Calu3 (cell line): ENCODE results near the gene MLX. TPM values are rescaled to one million over a fixed set of nuclear protein-coding genes. Genes with fewer than 3 reads are reported as not detected.
A peak's percentile ranks its signal among the peaks of the same experiment; 100 is the strongest.

ENCODE experiments used
- BruUV-seq: library from RNA; stranded (reverse); fragments of 400-500 nt; replicated peaks from 2 replicates; lab custom pipeline; 2021; lab: Mats Ljungman, UMichigan
- CTCF ChIA-PET: fragments of 300-600 bp; sonication (Branson Sonifier 250); formaldehyde crosslinking; loops from one replicate; lab custom pipeline; 2022; ENCODE audit warnings: antibody characterized with exemption; lab: Charles Lee
- DNase-seq: peaks from one replicate; pipeline ENCODE4 v3.0.0; 2022
- H3K27ac Mint-ChIP-seq: one replicate; pipeline ENCODE4 v1.8.0; 2022; ENCODE audit warnings: mixed read lengths; ENCODE audit not compliant: unreplicated experiment
- H3K27me3 Mint-ChIP-seq: one replicate; pipeline ENCODE4 v1.8.0; 2022; ENCODE audit warnings: mixed read lengths; ENCODE audit not compliant: unreplicated experiment
- H3K36me3 Mint-ChIP-seq: one replicate; pipeline ENCODE4 v1.8.0; 2022; ENCODE audit warnings: mild to moderate bottlenecking, moderate library complexity, mixed read lengths; ENCODE audit not compliant: insufficient read depth, unreplicated experiment
- H3K4me1 Mint-ChIP-seq: one replicate; pipeline ENCODE4 v1.8.0; 2022; ENCODE audit warnings: mild to moderate bottlenecking, low read depth, mixed read lengths; ENCODE audit not compliant: unreplicated experiment
- H3K4me3 Mint-ChIP-seq: one replicate; pipeline ENCODE4 v1.8.0; 2022; ENCODE audit warnings: mild to moderate bottlenecking, low read depth, moderate library complexity, mixed read lengths; ENCODE audit not compliant: unreplicated experiment
- H3K9me3 Mint-ChIP-seq: one replicate; pipeline ENCODE4 v1.8.0; 2022; ENCODE audit warnings: low read depth, mixed read lengths; ENCODE audit not compliant: unreplicated experiment
- CTCF ChIP-seq: fragments of 200-600 bp; IDR thresholded peaks from one replicate; pipeline ENCODE4 v1.8.0; 2022; ENCODE audit warnings: antibody characterized with exemption; ENCODE audit not compliant: unreplicated experiment
- intact Hi-C: fragments of 100-400 bp; cut with micrococcal nuclease; formaldehyde crosslinking; loops from one replicate; pipeline ENCODE4 v1.10.0; 2022; ENCODE audit not compliant: unreplicated experiment
- total RNA-seq: library from RNA; stranded (reverse); gene quantifications from 2 replicates; pipeline ENCODE4 v1.2.3, GENCODE V29; 2022

MLX gene
- total RNA-seq, 1 experiment from 2014 or later = 69.8 TPM

- DNase-seq = peak; percentile 93
- intact Hi-C loops = loop anchor here (2.0 kb wide), 1 partner anchor 90 kb away; no protein-coding TSS in a partner anchor
- TF ChIP-seq CTCF = no peak
- no peaks in the 10 kb centered on the region for H3K27me3 Mint-ChIP-seq
- no peaks in the 10 kb centered on the region for H3K9me3 Mint-ChIP-seq
- peak overlapping the region; percentile 95 for H3K27ac Mint-ChIP-seq
- H3K36me3 Mint-ChIP-seq = peaks cover 82% of the 10 kb centered on the region
- CTCF ChIA-PET = interaction anchor here (0.6 to 3.4 kb wide), 19 partner anchors 8 to 463 kb away, joined by 3 to 65 read pairs (median 6); partner anchors contain the start of genes CAVIN1 and TUBG1
- peaks cover 51% of the 10 kb centered on the region for H3K4me1 Mint-ChIP-seq
- no TSS peak for BruUV-seq
- peak overlapping the region; percentile 62 for H3K4me3 Mint-ChIP-seq
These were observed 48.0 kb upstream of the MLX start for GRCh38 chr17:42518755-42519545.

GRCh38 chr17:42519546-42520491, 47.1 kb upstream of the MLX start:
- intact Hi-C loops = loop anchor here (2.0 kb wide), 1 partner anchor 91 kb away; no protein-coding TSS in a partner anchor
- peaks cover 51% of the 10 kb centered on the region for H3K4me1 Mint-ChIP-seq
- peak overlapping the region; percentile 62 for H3K4me3 Mint-ChIP-seq
- no peaks in the 10 kb centered on the region for H3K9me3 Mint-ChIP-seq
- H3K27me3 Mint-ChIP-seq = no peaks in the 10 kb centered on the region
- peak overlapping the region; percentile 95 for H3K27ac Mint-ChIP-seq
- CTCF ChIA-PET = interaction anchor here (0.5 to 3.4 kb wide), 20 partner anchors 7 to 414 kb away, joined by 3 to 65 read pairs (median 4); partner anchors contain the start of genes CAVIN1, STAT3 and TUBG1
- no peak for TF ChIP-seq CTCF
- peaks cover 73% of the 10 kb centered on the region for H3K36me3 Mint-ChIP-seq
- no TSS peak for BruUV-seq
- DNase-seq = peak; percentile 91

- BruUV-seq = TSS peak; percentile 54
- H3K4me1 Mint-ChIP-seq = peaks cover 58% of the 10 kb centered on the region
These were observed 46.4 kb upstream of the MLX start for GRCh38 chr17:42520540-42520951.

More at GRCh38 chr17:42520540-42520951, 46.4 kb upstream of the MLX start:
- CTCF ChIA-PET = interaction anchor here (0.5 to 3.4 kb wide), 11 partner anchors 12 to 503 kb away, joined by 3 to 19 read pairs (median 3); partner anchors contain the start of gene STAT3
- peak; percentile 74 for TF ChIP-seq CTCF
- H3K4me3 Mint-ChIP-seq = peak overlapping the region; percentile 62
- intact Hi-C loops = no loop called here
- peak; percentile 57 for DNase-seq
- H3K9me3 Mint-ChIP-seq = no peaks in the 10 kb centered on the region
- H3K36me3 Mint-ChIP-seq = peaks cover 75% of the 10 kb centered on the region
- H3K27ac Mint-ChIP-seq = peak overlapping the region; percentile 95
- H3K27me3 Mint-ChIP-seq = no peaks in the 10 kb centered on the region
